Mesendoderm (in vitro differentiated cells): ENCODE measurements around the gene HECTD4.
"Not testable (repeated sequence)": the region's sequence is repeated elsewhere in the genome, so short reads cannot be mapped to it uniquely, and the experiment has no call there.

ENCODE experiments used
- DNase-seq: peaks from one replicate; pipeline ENCODE4 v3.0.0; 2013
- H2AK5ac ChIP-seq: 2 replicates; pipeline ENCODE4 v1.6.1; 2013; ENCODE audit warnings: low read length, inconsistent platforms
- H2BK120ac ChIP-seq: 2 replicates; pipeline ENCODE4 v1.6.1; 2013; ENCODE audit warnings: low read depth, mild to moderate bottlenecking, low read length, moderate library complexity, mixed read lengths
- H2BK15ac ChIP-seq: replicated peaks from 2 replicates; pipeline ENCODE4 v1.6.1; 2013; ENCODE audit warnings: low read depth, mild to moderate bottlenecking, moderate library complexity
- H2BK5ac ChIP-seq: 2 replicates; pipeline ENCODE4 v1.6.1; 2013; ENCODE audit warnings: low read length, inconsistent platforms
- H3K18ac ChIP-seq: 2 replicates; pipeline ENCODE4 v1.6.1; 2013; ENCODE audit warnings: mild to moderate bottlenecking, low read length, mixed read lengths
- H3K23ac ChIP-seq: one replicate; pipeline ENCODE4 v1.6.1; 2013; ENCODE audit warnings: low read length
- H3K27ac ChIP-seq: 2 replicates; pipeline ENCODE4 v1.5.1; 2013; ENCODE audit warnings: low read depth, mild to moderate bottlenecking, inconsistent platforms, low read length, moderate library complexity
- H3K27me3 ChIP-seq: 2 replicates; pipeline ENCODE4 v1.6.1; 2013; ENCODE audit warnings: low read length, control low read depth, mild to moderate bottlenecking, inconsistent platforms; ENCODE audit not compliant: insufficient read depth, poor library complexity
- H3K36me3 ChIP-seq: 2 replicates; pipeline ENCODE4 v1.6.1; 2013; ENCODE audit warnings: low read length, inconsistent platforms; ENCODE audit not compliant: control insufficient read depth, insufficient read depth
- H3K4ac ChIP-seq: one replicate; pipeline ENCODE4 v1.6.1; 2013; ENCODE audit warnings: low read depth, mild to moderate bottlenecking, low read length, moderate library complexity
- H3K4me1 ChIP-seq: 2 replicates; pipeline ENCODE4 v1.6.1; 2013; ENCODE audit warnings: low read depth, low read length, inconsistent platforms; ENCODE audit not compliant: control insufficient read depth
- H3K4me2 ChIP-seq: 2 replicates; pipeline ENCODE4 v1.6.1; 2013; ENCODE audit warnings: low read length
- H3K4me3 ChIP-seq: 2 replicates; pipeline ENCODE4 v1.5.1; 2013; ENCODE audit warnings: mild to moderate bottlenecking, low read length
- H3K56ac ChIP-seq: one replicate; pipeline ENCODE4 v1.6.1; 2013; ENCODE audit warnings: low read length
- H3K79me1 ChIP-seq: 2 replicates; pipeline ENCODE4 v1.6.1; 2013; ENCODE audit warnings: low read length, inconsistent platforms
- H3K79me2 ChIP-seq: 2 replicates; pipeline ENCODE4 v1.6.1; 2013; ENCODE audit warnings: mild to moderate bottlenecking, low read length; ENCODE audit not compliant: control insufficient read depth, insufficient read depth
- H3K9ac ChIP-seq: 2 replicates; pipeline ENCODE4 v1.6.1; 2013; ENCODE audit warnings: low read length, inconsistent platforms
- H4K5ac ChIP-seq: one replicate; pipeline ENCODE4 v1.6.1; 2013; ENCODE audit warnings: low read length
- H4K8ac ChIP-seq: one replicate; pipeline ENCODE4 v1.6.1; 2013; ENCODE audit warnings: low read depth, mild to moderate bottlenecking, control low read depth, low read length, moderate library complexity
- WGBS: extraction: QIAGEN DNeasy Blood & Tissue Kit; methylation state at CpG from one replicate; pipeline ENCODE4 v1.1.7; 2013; ENCODE audit warnings: low lambda C conversion rate, missing lambda C conversion rate; ENCODE audit not compliant: insufficient coverage; ENCODE audit errors: extremely low coverage; 5-methylcytosine and 5-hydroxymethylcytosine counted together

Gene HECTD4

GRCh38 chr12:112252184-112252583 lies 130.0 kb downstream of the HECTD4 start:
- Histone ChIP-seq H3K36me3 (no peaks in the 10 kb centered on the region), H3K4me1 (no peaks in the 10 kb centered on the region), H3K79me1 (no peaks in the 10 kb centered on the region), H2BK120ac (no peak overlapping the region), H3K79me2 (no peaks in the 10 kb centered on the region), H3K56ac (no peak overlapping the region), H2AK5ac (no peak overlapping the region), H3K9ac (no peak overlapping the region), H2BK5ac (no peak overlapping the region), H2BK15ac (no peak overlapping the region), H3K23ac (no peak overlapping the region), H3K4me2 (no peak overlapping the region), H3K4ac (no peak overlapping the region), H3K18ac (no peak overlapping the region), H3K27ac (no peak overlapping the region), H3K27me3 (no peaks in the 10 kb centered on the region), H4K5ac (no peak overlapping the region), H3K4me3 (no peak overlapping the region), H4K8ac (no peak overlapping the region)
- DNase-seq: no peak
- no CpG with 5 or more reads among the region's 4 CpGs for WGBS

- H2AK5ac ChIP-seq, H3K79me1 ChIP-seq, H3K36me3 ChIP-seq, H4K5ac ChIP-seq, H3K27me3 ChIP-seq, H3K56ac ChIP-seq, H2BK15ac ChIP-seq, H3K18ac ChIP-seq, H3K27ac ChIP-seq, H3K4me2 ChIP-seq, H3K4me3 ChIP-seq, H4K8ac ChIP-seq, H3K79me2 ChIP-seq, H3K9ac ChIP-seq, H2BK5ac ChIP-seq, H2BK120ac ChIP-seq, DNase-seq, H3K4ac ChIP-seq, H3K4me1 ChIP-seq, H3K23ac ChIP-seq: not testable (repeated sequence)
- WGBS: no CpG with 5 or more reads among the region's 1 CpG
Observed at GRCh38 chr12:112244902-112245301, 137.3 kb downstream of the HECTD4 start.

GRCh38 chr12:112243255-112244110 lies 138.7 kb downstream of the HECTD4 start:
- Histone ChIP-seq H2BK120ac (no peak overlapping the region), H3K4me2 (no peak overlapping the region), H3K56ac (no peak overlapping the region), H2AK5ac (no peak overlapping the region), H2BK15ac (no peak overlapping the region), H3K4ac (no peak overlapping the region), H3K36me3 (peaks cover 2% of the 10 kb centered on the region), H3K27me3 (no peaks in the 10 kb centered on the region), H3K23ac (no peak overlapping the region), H4K8ac (no peak overlapping the region), H3K79me1 (no peaks in the 10 kb centered on the region), H3K27ac (no peak overlapping the region), H4K5ac (no peak overlapping the region), H3K4me1 (no peaks in the 10 kb centered on the region), H2BK5ac (no peak overlapping the region), H3K4me3 (no peak overlapping the region), H3K79me2 (no peaks in the 10 kb centered on the region), H3K9ac (no peak overlapping the region), H3K18ac (no peak overlapping the region)
- WGBS: no CpG with 5 or more reads among the region's 25 CpGs
- DNase-seq: no peak

GRCh38 chr12:112241176-112241575 lies 141.1 kb downstream of the HECTD4 start:
- H2BK120ac ChIP-seq: no peak overlapping the region
- no peak overlapping the region for H3K4ac ChIP-seq
- H3K4me3 ChIP-seq: no peak overlapping the region
- no CpG with 5 or more reads among the region's 3 CpGs for WGBS
- H3K27ac ChIP-seq: no peak overlapping the region
- H3K4me1 ChIP-seq: no peaks in the 10 kb centered on the region
- no peak overlapping the region for H4K8ac ChIP-seq
- H3K18ac ChIP-seq: no peak overlapping the region
- H3K79me2 ChIP-seq: no peaks in the 10 kb centered on the region
- H2AK5ac ChIP-seq: no peak overlapping the region
- DNase-seq: no peak
- H2BK15ac ChIP-seq: no peak overlapping the region
- H4K5ac ChIP-seq: no peak overlapping the region
- H3K4me2 ChIP-seq: no peak overlapping the region
- no peak overlapping the region for H3K56ac ChIP-seq
- H3K27me3 ChIP-seq: no peaks in the 10 kb centered on the region
- H2BK5ac ChIP-seq: no peak overlapping the region
- H3K36me3 ChIP-seq: peaks cover 2% of the 10 kb centered on the region
- no peak overlapping the region for H3K9ac ChIP-seq
- H3K23ac ChIP-seq: no peak overlapping the region
- H3K79me1 ChIP-seq: no peaks in the 10 kb centered on the region

GRCh38 chr12:112239881-112240280 lies 142.3 kb downstream of the HECTD4 start:
- H3K9ac ChIP-seq: no peak overlapping the region

GRCh38 chr12:112239020-112239419 lies 143.2 kb downstream of the HECTD4 start:
- Histone ChIP-seq H4K5ac (no peak overlapping the region), H4K8ac (no peak overlapping the region), H2BK120ac (no peak overlapping the region), H2BK5ac (no peak overlapping the region), H3K27ac (no peak overlapping the region), H3K4ac (no peak overlapping the region), H3K4me3 (no peak overlapping the region), H3K4me2 (no peak overlapping the region), H3K36me3 (peaks cover 5% of the 10 kb centered on the region), H3K4me1 (no peaks in the 10 kb centered on the region), H3K23ac (no peak overlapping the region), H3K18ac (no peak overlapping the region), H2AK5ac (no peak overlapping the region), H3K79me1 (no peaks in the 10 kb centered on the region), H3K56ac (no peak overlapping the region), H3K9ac (no peak overlapping the region), H2BK15ac (no peak overlapping the region), H3K27me3 (no peaks in the 10 kb centered on the region), H3K79me2 (no peaks in the 10 kb centered on the region)
- no peak for DNase-seq
- no CpG with 5 or more reads among the region's 7 CpGs for WGBS

More at GRCh38 chr12:112239881-112240280, 142.3 kb downstream of the HECTD4 start:
- Histone ChIP-seq H3K27me3 (no peaks in the 10 kb centered on the region), H3K4ac (no peak overlapping the region), H3K4me3 (no peak overlapping the region), H4K8ac (no peak overlapping the region), H3K23ac (no peak overlapping the region), H3K4me1 (no peaks in the 10 kb centered on the region), H3K36me3 (peaks cover 2% of the 10 kb centered on the region), H3K4me2 (no peak overlapping the region), H3K79me1 (no peaks in the 10 kb centered on the region), H3K56ac (no peak overlapping the region), H3K79me2 (no peaks in the 10 kb centered on the region), H2AK5ac (no peak overlapping the region), H2BK5ac (no peak overlapping the region), H2BK120ac (no peak overlapping the region), H2BK15ac (no peak overlapping the region), H4K5ac (no peak overlapping the region), H3K18ac (no peak overlapping the region), H3K27ac (no peak overlapping the region)
- DNase-seq: no peak
- no CpG with 5 or more reads among the region's 6 CpGs for WGBS
